ENCODE data around the gene AMD1. TPM values are rescaled to one million over a fixed set of nuclear protein-coding genes. Genes with fewer than 3 reads are reported as not detected.
A peak's percentile ranks its signal among the peaks of the same experiment; 100 is the strongest.
"Not testable (repeated sequence)": the region's sequence is repeated elsewhere in the genome, so short reads cannot be mapped to it uniquely, and the experiment has no call there.

AMD1 gene
- 67.0 TPM for total RNA-seq
- long read RNA-seq, transcript AMD1-204 (9 exons, 3,438 nt), result major isoform, 202 of 219 reads
- long read RNA-seq, partial matches to known transcripts, result 11 of 219 reads
- long read RNA-seq, other reads (novel, unspliced or antisense), result 4 of 219 reads

GRCh38 chr6:110873981-110874879 is at the start of gene AMD1:
Gene AMD1 (plus strand): TSS chr6:110874785. CDS start chr6:110875106, 321 bp downstream.
- intact Hi-C loops (cut with DNase I), result loop anchor here (2.0 to 10.0 kb wide), 3 partner anchors 59 to 339 kb away; partner anchors contain the start of gene CDK19
- ATAC-seq (ENCODE audit: poor library complexity), result peak; percentile 89
- peak; percentile 99 for DNase-seq

GRCh38 chr6:110826236-110827129 is 48.1 kb upstream of the AMD1 start:
- peak; percentile 56 for ATAC-seq (ENCODE audit: poor library complexity)
- DNase-seq, result no peak
- intact Hi-C loops (cut with DNase I), result no loop called here

DNA sequence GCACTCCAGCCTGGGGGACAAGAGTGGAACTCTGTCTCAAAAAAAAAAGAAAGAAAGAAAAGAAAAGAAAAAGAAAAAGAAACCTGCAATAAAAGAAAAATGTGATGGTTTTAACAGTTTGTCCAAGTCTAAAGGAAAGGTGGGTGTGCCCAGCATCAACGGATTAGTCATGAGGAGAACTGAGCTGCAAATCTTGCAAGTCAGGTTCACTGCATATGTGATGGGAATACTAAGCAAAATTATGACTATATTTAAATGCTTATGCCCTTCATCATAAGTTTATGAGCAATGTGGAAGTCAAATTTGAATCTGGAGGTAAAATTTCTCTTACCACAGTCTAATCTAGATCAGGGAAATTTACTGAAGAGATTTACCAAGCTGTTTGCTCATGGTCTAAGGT is 46.2 kb upstream of the AMD1 start:
- intact Hi-C loops (cut with DNase I), result no loop called here
- ATAC-seq (ENCODE audit: poor library complexity) (no peak), DNase-seq (no peak)

- no peak for ATAC-seq (ENCODE audit: poor library complexity)
- no peak for DNase-seq
These were observed 43.2 kb upstream of the AMD1 start for GRCh38 chr6:110831405-110831804.

GRCh38 chr6:110833831-110834230 is 40.8 kb upstream of the AMD1 start:
- intact Hi-C loops (cut with DNase I), result no loop called here
- no peak for ATAC-seq (ENCODE audit: poor library complexity)
- no peak for DNase-seq

More at GRCh38 chr6:110831405-110831804, 43.2 kb upstream of the AMD1 start:
- intact Hi-C loops (cut with DNase I), result no loop called here

GRCh38 chr6:110835751-110836150 is 38.8 kb upstream of the AMD1 start:
- intact Hi-C loops (cut with DNase I); DNase-seq; ATAC-seq (ENCODE audit: poor library complexity): not testable (repeated sequence)

DNA sequence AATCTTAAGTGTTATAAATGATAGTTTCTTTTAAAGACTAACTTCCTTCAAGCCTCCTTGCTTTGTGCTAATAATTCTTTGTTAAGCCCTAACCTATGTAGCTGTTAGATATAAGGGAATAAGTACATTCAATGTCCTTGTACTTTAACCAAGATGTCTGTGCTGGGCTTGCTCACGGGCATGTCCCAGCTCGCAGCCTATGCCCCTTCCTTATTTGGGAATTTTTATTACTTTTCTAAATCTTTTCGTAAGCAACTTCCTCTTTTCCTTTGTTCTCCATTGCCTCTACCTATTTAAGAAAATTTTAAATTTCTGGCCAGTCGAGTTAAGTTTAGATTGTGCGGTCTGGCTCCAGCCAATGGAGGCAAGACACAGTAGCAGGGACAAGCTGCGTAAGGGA is 33.3 kb upstream of the AMD1 start:
- no peak for ATAC-seq (ENCODE audit: poor library complexity)
- DNase-seq, result no peak
- intact Hi-C loops (cut with DNase I), result no loop called here

DNA sequence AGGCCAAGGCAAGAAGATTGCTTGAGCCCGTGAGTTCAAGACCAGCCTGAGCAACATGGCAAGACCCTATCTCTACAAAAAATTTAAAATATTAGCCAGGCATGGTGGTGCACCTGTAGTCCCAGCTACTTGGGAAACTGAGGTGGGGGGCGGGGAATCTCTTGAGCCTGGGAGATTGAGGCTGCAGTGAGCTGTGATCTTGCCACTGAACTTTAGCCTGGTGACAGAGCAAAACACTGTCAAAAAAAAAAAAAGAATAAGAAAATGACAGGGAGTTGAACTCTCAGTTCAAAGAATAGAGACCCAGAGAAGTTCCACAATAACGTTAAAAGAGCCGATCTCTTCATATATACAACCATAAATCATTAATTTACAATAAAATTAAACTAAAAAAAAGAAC is 24.8 kb upstream of the AMD1 start:
- no peak for DNase-seq
- ATAC-seq (ENCODE audit: poor library complexity), result no peak
- intact Hi-C loops (cut with DNase I), result no loop called here

DNA sequence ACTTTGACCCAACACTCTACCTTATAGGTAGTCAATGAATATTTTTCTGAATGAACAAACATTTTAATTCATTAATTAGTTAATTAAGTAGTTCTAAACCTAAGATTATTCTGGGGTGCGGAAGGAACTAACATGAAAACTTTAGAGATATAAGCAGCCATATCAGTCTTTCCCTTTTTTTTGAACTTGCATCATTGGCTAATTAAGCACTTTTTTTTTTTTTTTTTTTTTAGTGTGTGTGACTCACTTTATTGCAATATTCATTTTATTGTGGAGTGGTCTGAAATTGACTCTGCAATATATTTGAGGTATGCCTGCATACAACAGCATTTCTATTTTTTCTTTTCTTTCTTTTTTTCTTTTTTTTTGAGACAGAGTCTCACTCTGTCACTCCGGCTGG is 21.8 kb upstream of the AMD1 start:
- ATAC-seq (ENCODE audit: poor library complexity) (no peak), DNase-seq (no peak)
- intact Hi-C loops (cut with DNase I), result no loop called here

GRCh38 chr6:110853754-110854477 is 20.7 kb upstream of the AMD1 start:
- intact Hi-C loops (cut with DNase I), result no loop called here
- ATAC-seq (ENCODE audit: poor library complexity), result no peak
- no peak for DNase-seq

DNA sequence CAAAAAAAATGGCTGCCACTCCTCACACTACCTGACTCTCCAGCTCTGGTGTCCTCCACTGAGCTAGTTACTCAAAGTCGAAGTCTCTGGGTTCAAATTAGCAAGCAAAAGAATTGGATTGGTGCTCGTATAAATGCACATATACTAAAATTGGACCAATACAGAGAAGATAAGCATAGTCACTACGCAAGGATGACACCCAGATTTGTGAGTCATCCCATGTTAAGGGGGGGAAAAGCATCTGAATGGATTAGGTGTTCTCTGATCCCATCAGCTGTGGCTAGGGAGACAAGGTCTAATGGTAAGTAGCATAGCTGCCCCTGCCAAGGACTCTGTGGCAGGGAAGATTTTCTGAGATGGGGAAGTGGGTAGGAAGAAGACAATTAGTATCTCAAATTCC is 18.3 kb upstream of the AMD1 start:
- intact Hi-C loops (cut with DNase I), result no loop called here
- DNase-seq (no peak), ATAC-seq (ENCODE audit: poor library complexity) (no peak)

GRCh38 chr6:110858016-110858415 is 16.6 kb upstream of the AMD1 start:
- intact Hi-C loops (cut with DNase I), result no loop called here
- DNase-seq, result no peak
- no peak for ATAC-seq (ENCODE audit: poor library complexity)

DNA sequence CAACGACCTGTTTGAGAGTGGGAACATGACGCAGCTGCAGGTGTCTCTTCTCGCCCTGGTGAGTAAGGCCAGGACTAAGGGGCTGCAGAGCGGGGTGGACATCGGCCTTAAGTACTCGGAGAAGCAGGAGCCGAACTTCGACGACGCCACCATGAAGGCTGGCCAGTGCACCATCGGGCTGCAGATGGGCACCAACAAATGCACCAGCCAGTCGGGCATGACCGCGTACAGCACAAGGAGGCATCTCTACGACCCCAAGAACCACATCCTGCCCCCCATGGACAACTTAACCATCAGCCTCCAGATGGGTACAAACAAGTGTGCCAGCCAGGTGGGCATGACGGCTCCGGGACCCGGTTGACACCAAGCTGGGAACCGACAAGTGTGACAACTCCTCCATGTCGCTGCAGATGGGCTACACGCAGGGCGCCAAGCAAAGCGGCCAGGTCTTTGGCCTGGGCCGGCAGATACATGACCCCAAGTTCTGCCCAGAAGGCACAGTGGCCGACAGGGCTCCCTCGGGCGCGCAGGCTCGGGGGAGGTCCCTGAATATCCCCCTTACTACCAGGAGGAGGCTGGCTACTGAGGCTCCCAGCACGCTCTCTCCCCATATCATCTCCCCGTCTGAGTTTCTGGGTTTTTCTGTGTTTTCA is 15.9 kb upstream of the AMD1 start:
- intact Hi-C loops (cut with DNase I), result no loop called here
- ATAC-seq (ENCODE audit: poor library complexity), result no peak
- DNase-seq, result no peak

- intact Hi-C loops (cut with DNase I), result no loop called here
- DNase-seq, result no peak
- peak; percentile 34 for ATAC-seq (ENCODE audit: poor library complexity)
These were observed 15.2 kb upstream of the AMD1 start for GRCh38 chr6:110859335-110859792.

- ATAC-seq (ENCODE audit: poor library complexity) (no peak), DNase-seq (no peak)
- intact Hi-C loops (cut with DNase I), result no loop called here
These were observed 9.8 kb upstream of the AMD1 start for GRCh38 chr6:110864824-110865223.

DNA sequence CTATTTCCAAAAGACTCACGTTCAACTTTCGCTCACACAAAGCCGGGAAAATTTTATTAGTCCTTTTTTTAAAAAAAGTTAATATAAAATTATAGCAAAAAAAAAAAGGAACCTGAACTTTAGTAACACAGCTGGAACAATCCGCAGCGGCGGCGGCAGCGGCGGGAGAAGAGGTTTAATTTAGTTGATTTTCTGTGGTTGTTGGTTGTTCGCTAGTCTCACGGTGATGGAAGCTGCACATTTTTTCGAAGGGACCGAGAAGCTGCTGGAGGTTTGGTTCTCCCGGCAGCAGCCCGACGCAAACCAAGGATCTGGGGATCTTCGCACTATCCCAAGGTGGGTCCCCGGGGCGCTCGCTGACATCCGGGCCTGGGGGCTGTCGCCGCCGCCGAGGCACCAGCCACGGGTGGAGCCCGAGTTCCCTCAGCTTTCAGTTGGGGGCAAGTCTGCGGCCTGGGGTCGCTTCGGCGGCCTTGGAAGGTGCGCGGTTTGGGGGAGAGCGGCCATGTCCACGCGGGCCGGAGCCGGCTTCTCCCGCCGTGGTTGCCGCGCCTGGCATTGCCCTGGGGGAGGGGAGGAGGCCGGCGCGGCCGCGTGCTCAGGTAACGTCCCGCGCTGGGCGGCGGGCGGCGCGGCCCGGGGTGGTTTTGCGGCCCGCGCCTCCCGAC is 429 bp downstream of the AMD1 start:
- DNase-seq (peak; percentile 65), ATAC-seq (ENCODE audit: poor library complexity) (peak; percentile 63)
- intact Hi-C loops (cut with DNase I), result loop anchor here (2.0 to 10.0 kb wide), 3 partner anchors 60 to 340 kb away; partner anchors contain the start of gene CDK19

DNA sequence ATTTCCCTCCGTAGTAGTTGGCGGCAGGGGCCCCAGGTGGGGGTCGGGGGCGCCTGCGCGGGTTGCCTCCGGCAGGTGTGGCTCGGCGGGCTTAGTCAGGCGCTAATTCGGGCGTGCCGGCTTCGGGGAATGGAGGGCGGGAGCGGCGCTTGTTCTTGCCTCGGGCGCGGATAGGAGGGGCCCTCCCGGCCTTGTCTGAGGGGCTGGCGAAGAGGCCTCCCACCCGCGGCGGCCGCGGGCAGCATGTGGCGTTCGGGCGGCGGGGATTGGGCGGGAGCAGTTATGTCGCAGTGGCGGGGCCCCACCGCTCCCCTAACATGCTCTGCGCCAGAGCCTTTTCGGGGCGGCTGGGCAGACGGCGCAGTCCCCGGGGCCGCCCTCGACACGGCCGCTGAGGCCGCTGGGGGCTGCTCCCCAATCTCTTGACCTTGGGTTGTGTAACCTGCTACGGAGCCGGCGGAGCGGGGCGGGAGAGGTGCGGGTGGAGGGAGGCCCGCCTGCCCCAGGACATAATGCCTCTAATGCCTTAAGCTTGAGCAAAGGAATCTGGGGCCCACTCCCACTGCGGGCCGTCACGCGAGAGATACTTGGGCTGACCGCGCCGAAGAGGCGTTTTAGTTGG is 1.1 kb downstream of the AMD1 start:
- DNase-seq (peak; percentile 74), ATAC-seq (ENCODE audit: poor library complexity) (peak; percentile 42)
- intact Hi-C loops (cut with DNase I), result loop anchor here (2.0 to 10.0 kb wide), 3 partner anchors 61 to 341 kb away; partner anchors contain the start of gene CDK19

Measured in Right ventricle myocardium superior (tissue), 1 donor.